IMR-90 (cell line): ENCODE measurements around the gene RNF130. TPM values are rescaled to one million over a fixed set of nuclear protein-coding genes. Genes with fewer than 3 reads are reported as not detected.

Experiments used
- ATAC-seq: fragments of 200-7000 bp; cut with Tn5 transposase; 2 replicates; pipeline ENCODE4 v1.9.1; 2020; ENCODE audit warnings: low read depth, mild to moderate bottlenecking, moderate library complexity
- BruUV-seq: library from RNA; stranded (reverse); fragments of 400-500 nt; replicated peaks from 2 replicates; lab custom pipeline; 2021; lab: Mats Ljungman, UMichigan
- CTCF ChIA-PET: fragments of 300-600 bp; formaldehyde crosslinking; extraction: SDS; loops from one replicate; lab custom pipeline; 2021; ENCODE audit warnings: antibody characterized with exemption; lab: Yijun Ruan, JAX
- POLR2A ChIA-PET: fragments of 300-600 bp; sonication (Branson Sonifier 250); formaldehyde crosslinking; loops from one replicate; lab custom pipeline; 2022; ENCODE audit warnings: antibody characterized with exemption; ENCODE audit not compliant: unreplicated experiment; lab: Charles Lee
- DNase-seq: peaks from one replicate; pipeline ENCODE4 v3.0.0; 2013
- H2AFZ ChIP-seq: replicated peaks from 2 replicates; pipeline ENCODE3; 2013; ENCODE audit warnings: low read length, mild to moderate bottlenecking; ENCODE audit not compliant: poor library complexity
- H2AK5ac ChIP-seq: 2 replicates; pipeline ENCODE4 v1.6.1; 2013; ENCODE audit warnings: low read depth, low read length, inconsistent platforms
- H2AK9ac ChIP-seq: replicated peaks from 2 replicates; pipeline ENCODE3; 2013; ENCODE audit warnings: mild to moderate bottlenecking, low read depth, low read length, moderate library complexity; ENCODE audit not compliant: poor library complexity
- H2BK120ac ChIP-seq: 2 replicates; pipeline ENCODE4 v1.6.1; 2013; ENCODE audit warnings: low read depth, low read length, inconsistent platforms
- H2BK15ac ChIP-seq: 3 replicates; pipeline ENCODE4 v1.6.1; 2013; ENCODE audit warnings: low read depth, low read length, inconsistent platforms
- H2BK20ac ChIP-seq: 2 replicates; pipeline ENCODE4 v1.6.1; 2013; ENCODE audit warnings: low read depth, mild to moderate bottlenecking, inconsistent platforms, low read length, moderate library complexity
- H2BK5ac ChIP-seq: 2 replicates; pipeline ENCODE4 v1.6.1; 2013; ENCODE audit warnings: mild to moderate bottlenecking, low read depth, low read length, inconsistent platforms; ENCODE audit not compliant: poor library complexity, severe bottlenecking
- H3K14ac ChIP-seq: replicated peaks from 2 replicates; pipeline ENCODE4 v1.6.1; 2013; ENCODE audit warnings: low read depth, low read length, inconsistent platforms
- H3K18ac ChIP-seq: 2 replicates; pipeline ENCODE4 v1.6.1; 2013; ENCODE audit warnings: low read depth, low read length, control low read depth
- H3K23ac ChIP-seq: 2 replicates; pipeline ENCODE4 v1.6.1; 2013; ENCODE audit warnings: low read depth, low read length, inconsistent platforms
- H3K27ac ChIP-seq: 2 replicates; pipeline ENCODE4 v1.5.1; 2013; ENCODE audit warnings: mild to moderate bottlenecking, control low read depth, low read length; ENCODE audit not compliant: insufficient read depth
- H3K27me3 ChIP-seq: 2 replicates; pipeline ENCODE4 v1.6.1; 2013; ENCODE audit warnings: low read length; ENCODE audit not compliant: control insufficient read depth, insufficient read depth
- H3K36me3 ChIP-seq: 2 replicates; pipeline ENCODE4 v1.6.1; 2013; ENCODE audit warnings: low read length, mixed read lengths; ENCODE audit not compliant: control insufficient read depth, insufficient read depth
- H3K4ac ChIP-seq: 2 replicates; pipeline ENCODE4 v1.6.1; 2013; ENCODE audit warnings: low read depth, low read length, inconsistent platforms
- H3K4me1 ChIP-seq: 2 replicates; pipeline ENCODE4 v1.6.1; 2013; ENCODE audit warnings: low read length, mixed read lengths; ENCODE audit not compliant: control insufficient read depth, insufficient read depth
- H3K4me2 ChIP-seq: 2 replicates; pipeline ENCODE4 v1.6.1; 2013; ENCODE audit warnings: low read depth, mild to moderate bottlenecking, control low read depth, low read length, moderate library complexity
- H3K4me3 ChIP-seq: 2 replicates; pipeline ENCODE4 v1.5.1; 2013; ENCODE audit warnings: low read depth, mild to moderate bottlenecking, control low read depth, low read length, moderate library complexity; ENCODE audit not compliant: insufficient read depth
- H3K56ac ChIP-seq: 2 replicates; pipeline ENCODE4 v1.6.1; 2013; ENCODE audit warnings: low read length, inconsistent platforms; ENCODE audit not compliant: insufficient read depth; ENCODE audit errors: extremely low read depth
- H3K79me1 ChIP-seq, 2 experiments: 2 replicates each; pipeline ENCODE4 v1.6.1; 2013; ENCODE audit warnings: low read length in 2 of 2, inconsistent platforms in 1 of 2, low read depth in 1 of 2
- H3K9ac ChIP-seq: 2 replicates; pipeline ENCODE4 v1.6.1; 2013; ENCODE audit warnings: low read depth, low read length, control low read depth
- H3K9me1 ChIP-seq: 2 replicates; pipeline ENCODE4 v1.6.1; 2013; ENCODE audit warnings: low read length, inconsistent platforms; ENCODE audit not compliant: insufficient read depth
- H3K9me3 ChIP-seq: 2 replicates; pipeline ENCODE4 v1.6.1; 2013; ENCODE audit warnings: low read length; ENCODE audit not compliant: control insufficient read depth, insufficient read depth
- H4K20me1 ChIP-seq: 2 replicates; pipeline ENCODE4 v1.6.1; 2013; ENCODE audit warnings: low read length, inconsistent platforms; ENCODE audit not compliant: insufficient read depth
- H4K5ac ChIP-seq: 2 replicates; pipeline ENCODE4 v1.6.1; 2013; ENCODE audit warnings: mild to moderate bottlenecking, low read depth, low read length, control low read depth
- H4K8ac ChIP-seq, 2 experiments: 2 replicates each; pipeline ENCODE4 v1.6.1; 2013; ENCODE audit warnings: low read depth in 2 of 2, low read length in 2 of 2, control low read depth in 1 of 2, inconsistent platforms in 1 of 2
- H4K91ac ChIP-seq: 2 replicates; pipeline ENCODE4 v1.6.1; 2013; ENCODE audit warnings: low read depth, low read length, inconsistent platforms; ENCODE audit not compliant: insufficient read depth
- BHLHE40 ChIP-seq: fragments of 150-350 bp; IDR thresholded peaks from 2 replicates; pipeline ENCODE4 v1.6.1; 2016; ENCODE audit warnings: mild to moderate bottlenecking, low read depth, low read length
- CEBPB ChIP-seq: IDR thresholded peaks from 2 replicates; pipeline ENCODE4 v1.6.1; 2012; ENCODE audit warnings: low read depth, low read length, improper control_type of control experiment
- CHD1 ChIP-seq: IDR thresholded peaks from 2 replicates; pipeline ENCODE4 v1.6.1; 2012; ENCODE audit warnings: low read depth, low read length, improper control_type of control experiment
- CTCF ChIP-seq: conservative IDR thresholded peaks from 2 replicates; pipeline ENCODE4 v1.5.1; 2012; ENCODE audit warnings: mild to moderate bottlenecking, low read depth, low read length, improper control_type of control experiment
- ELK1 ChIP-seq: fragments of 150-350 bp; IDR thresholded peaks from 2 replicates; pipeline ENCODE4 v1.6.1; 2016; ENCODE audit warnings: low read depth, mild to moderate bottlenecking, low read length, moderate library complexity, borderline replicate concordance
- FOS ChIP-seq: fragments of 150-350 bp; IDR thresholded peaks from 2 replicates; pipeline ENCODE4 v1.6.1; 2016; ENCODE audit warnings: low read depth, low read length
- MAFK ChIP-seq: IDR thresholded peaks from 2 replicates; pipeline ENCODE4 v1.6.1; 2012; ENCODE audit warnings: low read depth, low read length, improper control_type of control experiment
- MAZ ChIP-seq: IDR thresholded peaks from 2 replicates; pipeline ENCODE4 v1.6.1; 2012; ENCODE audit warnings: low read depth, mild to moderate bottlenecking, low read length, improper control_type of control experiment, moderate library complexity, borderline replicate concordance
- MXI1 ChIP-seq: IDR thresholded peaks from 2 replicates; pipeline ENCODE4 v1.6.1; 2012; ENCODE audit warnings: low read depth, mild to moderate bottlenecking, low read length, moderate library complexity, borderline replicate concordance
- NFE2L2 ChIP-seq: fragments of 150-350 bp; IDR thresholded peaks from 2 replicates; pipeline ENCODE4 v1.6.1; 2016; ENCODE audit warnings: low read depth, mild to moderate bottlenecking, low read length
- POLR2A ChIP-seq: IDR thresholded peaks from 2 replicates; pipeline ENCODE4 v1.6.1; 2012; ENCODE audit warnings: mild to moderate bottlenecking, low read depth, low read length
- RAD21 ChIP-seq: IDR thresholded peaks from 2 replicates; pipeline ENCODE4 v1.6.1; 2012; ENCODE audit warnings: low read length, improper control_type of control experiment
- RCOR1 ChIP-seq: IDR thresholded peaks from 2 replicates; pipeline ENCODE4 v1.6.1; 2012; ENCODE audit warnings: mild to moderate bottlenecking, low read length, improper control_type of control experiment; ENCODE audit not compliant: insufficient replicate concordance
- RFX5 ChIP-seq: IDR thresholded peaks from 2 replicates; pipeline ENCODE4 v1.8.0; 2012; ENCODE audit warnings: low read depth, mild to moderate bottlenecking, low read length, moderate library complexity
- SMC3 ChIP-seq: fragments of 150-350 bp; IDR thresholded peaks from 2 replicates; pipeline ENCODE4 v1.6.1; 2016; ENCODE audit warnings: low read depth, mild to moderate bottlenecking, antibody characterized with exemption, low read length, moderate library complexity
- USF2 ChIP-seq: fragments of 150-350 bp; IDR thresholded peaks from 2 replicates; pipeline ENCODE4 v1.6.1; 2017; ENCODE audit warnings: mild to moderate bottlenecking, antibody characterized with exemption, low read length, low read depth
- whole genome bisulfite sequencing, 2 experiments: methylation state at CpG; one replicate each; pipeline versions ENCODE4 v1.1.5 to v1.1.7; 2013; ENCODE audit warnings: missing lambda C conversion rate in 2 of 2; ENCODE audit not compliant: insufficient read length in 1 of 2; ENCODE audit errors: extremely low coverage in 2 of 2; 5-methylcytosine and 5-hydroxymethylcytosine counted together
- dilution Hi-C: fragments of 300-500 bp; cut with HindIII; formaldehyde crosslinking; loops from one replicate; pipeline ENCODE4 v1.14.3; 2018; ENCODE audit warnings: low sequenced_read_pairs; ENCODE audit not compliant: unreplicated experiment
- in situ Hi-C: fragments of 300-500 bp; cut with MboI; formaldehyde crosslinking; loops from 3 replicates; pipeline ENCODE4 v1.14.3; 2019; ENCODE audit warnings: low sequenced_read_pairs, inconsistent platforms, mixed read lengths
- intact Hi-C: fragments of 100-400 bp; cut with micrococcal nuclease; formaldehyde crosslinking; loops from 2 replicates; pipeline ENCODE4 v1.10.0; 2022
- polyA plus RNA-seq, 3 experiments: library from polyadenylated mRNA; depleted of rRNA; stranded (reverse); fragments of >200 nt; gene quantifications; 2 replicates each; pipeline ENCODE4 v1.2.3, GENCODE V29; 2012; ENCODE audit warnings: low replicate concordance in 1 of 3
- total RNA-seq: library from RNA; depleted of rRNA; stranded (reverse); fragments of >200 nt; gene quantifications from 2 replicates; pipeline ENCODE4 v1.2.3, GENCODE V29; 2012

RNF130 gene
- total and polyA plus RNA-seq, 2 of the 4 experiments (the other 2 are of a cell fraction): 12.9 to 21.7 TPM

- no peak overlapping the region for H3K18ac ChIP-seq
- BruUV-seq: no TSS peak
- H3K23ac ChIP-seq: no peak overlapping the region
- intact Hi-C loops (no loop called here), dilution Hi-C loops (no loop called here), in situ Hi-C loops (no loop called here)
- H2AFZ ChIP-seq: no peak overlapping the region
- no peak overlapping the region for H3K9ac ChIP-seq
- DNase-seq: no peak
- H3K27ac ChIP-seq: no peak overlapping the region
- no peaks in the 10 kb centered on the region; the same call in 1 of the 2 replicates for H3K9me3 ChIP-seq
- no peak overlapping the region for H3K4me3 ChIP-seq
- H4K5ac ChIP-seq: no peak overlapping the region
- CTCF ChIA-PET: no interaction called here
- WGBS, 2 experiments: no CpG with 5 or more reads among the region's 13 CpGs
- no peak overlapping the region for H3K4ac ChIP-seq
- no peak overlapping the region for H2BK15ac ChIP-seq
- H3K27me3 ChIP-seq: no peaks in the 10 kb centered on the region
- no peak overlapping the region for H3K14ac ChIP-seq
- no peak overlapping the region for H2BK120ac ChIP-seq
- peaks cover 24% of the 10 kb centered on the region for H3K36me3 ChIP-seq
- H2BK20ac ChIP-seq: no peak overlapping the region
- TF ChIP-seq BHLHE40 (no peak), SMC3 (no peak), MAZ (no peak), CEBPB (no peak), FOS (no peak), RFX5 (no peak), NFE2L2 (no peak), CTCF (no peak), POLR2A (no peak), RAD21 (no peak), USF2 (no peak), RCOR1 (no peak), MXI1 (no peak), MAFK (no peak), ELK1 (no peak), CHD1 (no peak)
- no peak overlapping the region for H2AK5ac ChIP-seq
- H2AK9ac ChIP-seq: peak overlapping the region; percentile 0
- no peak for ATAC-seq
- H4K91ac ChIP-seq: no peak overlapping the region
- H3K4me1 ChIP-seq: no peaks in the 10 kb centered on the region
- POLR2A ChIA-PET: no interaction called here
- H3K79me1 ChIP-seq: no peaks in the 10 kb centered on the region
- H2BK5ac ChIP-seq: no peak overlapping the region
- H3K9me1 ChIP-seq: peaks cover 6% of the 10 kb centered on the region; the same call in 1 of the 2 replicates
- H3K4me2 ChIP-seq: no peak overlapping the region
- H4K20me1 ChIP-seq: no peaks in the 10 kb centered on the region
- no peak overlapping the region for H4K8ac ChIP-seq
- no peak overlapping the region for H3K56ac ChIP-seq
These were observed 95.8 kb downstream of the RNF130 start for GRCh38 chr5:179975713-179976134.
